Smooth muscle cell (in vitro differentiated cells): Measurements from ENCODE around the gene PAIP1. TPM values are rescaled to one million over a fixed set of nuclear protein-coding genes. Genes with fewer than 3 reads are reported as not detected.
A peak's percentile ranks its signal among the peaks of the same experiment; 100 is the strongest.

Experiments used
- DNase-seq: peaks from one replicate; lab custom pipeline; 2025; ENCODE audit not compliant: unreplicated experiment; lab: John Stamatoyannopoulos, UW
- H2AFZ ChIP-seq: fragments of 200-600 bp; sonication (generic); 2 replicates; pipeline ENCODE4 v1.6.0; 2016; ENCODE audit warnings: antibody characterized with exemption, low read depth, mild to moderate bottlenecking
- H3F3A ChIP-seq: fragments of 200-600 bp; sonication (generic); 2 replicates; pipeline ENCODE4 v1.6.0; 2017; ENCODE audit warnings: antibody characterized with exemption, low read depth
- H3K27ac ChIP-seq: fragments of 200-600 bp; sonication (generic); 2 replicates; pipeline ENCODE4 v1.5.1; 2016; ENCODE audit warnings: low read depth, mild to moderate bottlenecking
- H3K27me3 ChIP-seq: fragments of 200-600 bp; sonication (generic); 2 replicates; pipeline ENCODE4 v1.6.1; 2016; ENCODE audit warnings: low read depth, mild to moderate bottlenecking
- H3K36me3 ChIP-seq: fragments of 200-600 bp; sonication (generic); 2 replicates; pipeline ENCODE4 v1.5.1; 2016; ENCODE audit warnings: low read depth
- H3K4me1 ChIP-seq: fragments of 200-600 bp; sonication (generic); 2 replicates; pipeline ENCODE4 v1.5.1; 2016; ENCODE audit warnings: low read depth
- H3K4me2 ChIP-seq: fragments of 200-600 bp; sonication (generic); 2 replicates; pipeline ENCODE4 v1.6.0; 2016; ENCODE audit warnings: mild to moderate bottlenecking
- H3K4me3 ChIP-seq: fragments of 200-600 bp; sonication (generic); 2 replicates; pipeline ENCODE4 v1.5.1; 2016; ENCODE audit warnings: mild to moderate bottlenecking
- H3K79me2 ChIP-seq: fragments of 200-600 bp; sonication (generic); 2 replicates; pipeline ENCODE4 v1.6.0; 2016; ENCODE audit warnings: low read depth, mild to moderate bottlenecking
- H3K9ac ChIP-seq: fragments of 200-600 bp; sonication (generic); 2 replicates; pipeline ENCODE4 v1.6.0; 2016; ENCODE audit warnings: low read depth
- H3K9me3 ChIP-seq: fragments of 200-600 bp; sonication (generic); replicated peaks from 2 replicates; pipeline ENCODE4 v1.5.1; 2016; ENCODE audit warnings: low read depth
- H4K20me1 ChIP-seq: fragments of 200-600 bp; sonication (generic); 2 replicates; pipeline ENCODE4 v1.6.0; 2016; ENCODE audit warnings: low read depth
- WGBS: methylation state at CpG from one replicate; pipeline ENCODE4 v1.1.7; 2016; ENCODE audit warnings: low lambda C conversion rate; 5-methylcytosine and 5-hydroxymethylcytosine counted together
- polyA plus RNA-seq: library from polyadenylated mRNA; unstranded; fragments of >200 nt; fragmentation: Nextera tagmentation; extraction: Ambion mirVana; gene quantifications from 2 replicates; pipeline ENCODE4 v1.2.1, GENCODE V29; 2016
- total RNA-seq: library from RNA; depleted of rRNA; stranded (reverse); fragments of >200 nt; gene quantifications from 2 replicates; pipeline ENCODE4 v1.2.3, GENCODE V29; 2014
- TF ChIP-seq, protein P1 (sequence below): fragments of 200-600 bp; sonication (generic); IDR thresholded peaks from 2 replicates; pipeline ENCODE4 v1.5.1; 2017; ENCODE audit warnings: borderline replicate concordance, mild to moderate bottlenecking, antibody characterized with exemption; ENCODE audit not compliant: insufficient read depth, poor library complexity, severe bottlenecking

Gene PAIP1
- total and polyA plus RNA-seq, 2 experiments from 2014 or later = 135 to 137 TPM

DNA sequence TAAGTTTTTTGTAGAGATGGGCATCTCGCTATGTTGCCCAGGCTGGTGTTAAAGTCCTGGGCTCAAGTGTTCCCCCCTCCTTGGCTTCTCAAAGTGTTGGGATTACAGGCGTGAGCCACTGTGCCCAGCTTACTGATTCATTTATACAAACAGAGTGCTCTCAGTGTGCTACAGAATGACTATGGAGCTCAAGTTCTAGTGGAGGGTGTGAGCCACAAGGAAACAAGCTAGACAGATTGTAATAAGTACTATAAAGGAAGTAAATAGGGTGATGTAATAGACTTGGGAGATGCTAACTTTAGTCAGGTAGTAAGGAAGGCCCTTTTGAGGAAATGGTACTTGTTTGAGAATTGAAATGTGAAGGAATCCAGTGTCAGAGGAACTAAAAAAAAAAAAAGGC, 71.5 kb downstream of the PAIP1 start:
- Histone ChIP-seq H2AFZ (no peak overlapping the region), H3K79me2 (peaks cover 19% of the 10 kb centered on the region), H3K27me3 (no peaks in the 10 kb centered on the region), H3K4me3 (no peak overlapping the region), H3F3A (peaks cover 11% of the 10 kb centered on the region), H3K9me3 (no peaks in the 10 kb centered on the region), H3K27ac (peak overlapping the region; percentile 94), H3K4me1 (peaks cover 15% of the 10 kb centered on the region), H4K20me1 (no peaks in the 10 kb centered on the region), H3K9ac (no peak overlapping the region), H3K4me2 (no peak overlapping the region), H3K36me3 (no peaks in the 10 kb centered on the region)
- DNase-seq = no peak
- 93% methylated on average over 2 of the region's 2 CpGs for WGBS
- TF ChIP-seq, protein P1, sequence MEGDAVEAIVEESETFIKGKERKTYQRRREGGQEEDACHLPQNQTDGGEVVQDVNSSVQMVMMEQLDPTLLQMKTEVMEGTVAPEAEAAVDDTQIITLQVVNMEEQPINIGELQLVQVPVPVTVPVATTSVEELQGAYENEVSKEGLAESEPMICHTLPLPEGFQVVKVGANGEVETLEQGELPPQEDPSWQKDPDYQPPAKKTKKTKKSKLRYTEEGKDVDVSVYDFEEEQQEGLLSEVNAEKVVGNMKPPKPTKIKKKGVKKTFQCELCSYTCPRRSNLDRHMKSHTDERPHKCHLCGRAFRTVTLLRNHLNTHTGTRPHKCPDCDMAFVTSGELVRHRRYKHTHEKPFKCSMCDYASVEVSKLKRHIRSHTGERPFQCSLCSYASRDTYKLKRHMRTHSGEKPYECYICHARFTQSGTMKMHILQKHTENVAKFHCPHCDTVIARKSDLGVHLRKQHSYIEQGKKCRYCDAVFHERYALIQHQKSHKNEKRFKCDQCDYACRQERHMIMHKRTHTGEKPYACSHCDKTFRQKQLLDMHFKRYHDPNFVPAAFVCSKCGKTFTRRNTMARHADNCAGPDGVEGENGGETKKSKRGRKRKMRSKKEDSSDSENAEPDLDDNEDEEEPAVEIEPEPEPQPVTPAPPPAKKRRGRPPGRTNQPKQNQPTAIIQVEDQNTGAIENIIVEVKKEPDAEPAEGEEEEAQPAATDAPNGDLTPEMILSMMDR = no peak

DNA sequence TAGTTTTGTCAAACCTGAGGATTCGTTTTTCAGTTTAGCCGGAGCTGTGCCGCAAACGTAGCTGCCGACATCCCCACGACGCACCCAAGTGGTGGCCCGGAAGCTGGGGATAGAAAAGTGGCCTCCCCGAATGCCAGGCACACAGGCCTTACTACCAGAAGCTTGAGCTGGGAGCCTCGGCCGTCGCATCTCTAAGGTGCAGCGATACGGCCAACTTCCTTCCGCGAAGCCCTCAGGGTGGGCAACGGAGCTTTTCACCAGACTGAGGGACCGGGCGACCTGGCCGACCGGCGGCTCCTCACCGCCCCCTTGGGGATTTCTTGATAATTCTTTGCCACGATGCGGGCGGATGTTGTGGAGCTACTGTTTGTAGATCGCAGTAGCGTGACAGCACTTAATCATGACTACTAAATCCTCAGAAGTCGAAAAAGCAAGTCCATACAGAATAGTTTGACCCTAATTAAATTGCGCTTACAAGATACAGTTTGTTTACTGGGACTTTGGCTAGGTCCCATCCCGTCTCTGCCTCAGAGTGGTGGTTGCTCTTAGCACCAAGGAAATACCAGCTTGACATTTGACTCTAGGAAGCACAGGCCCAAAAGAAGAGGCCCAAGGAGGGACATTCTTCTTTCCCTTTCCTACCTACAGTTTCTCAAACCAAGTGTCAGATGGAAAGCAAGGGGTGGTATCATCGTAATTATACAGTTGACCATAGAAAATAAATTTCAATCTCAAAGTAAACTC, 72.6 kb downstream of the PAIP1 start:
- Histone ChIP-seq H3K9me3 (no peaks in the 10 kb centered on the region), H3K27ac (peak overlapping the region; percentile 94), H2AFZ (peak overlapping the region; percentile 85), H3K27me3 (no peaks in the 10 kb centered on the region), H3K4me2 (peak overlapping the region; percentile 93), H3K4me3 (peak overlapping the region; percentile 74), H3K9ac (peak overlapping the region; percentile 95), H3K4me1 (peaks cover 15% of the 10 kb centered on the region), H3F3A (peaks cover 11% of the 10 kb centered on the region), H3K36me3 (no peaks in the 10 kb centered on the region), H4K20me1 (no peaks in the 10 kb centered on the region), H3K79me2 (peaks cover 30% of the 10 kb centered on the region)
- WGBS = 4% methylated on average over 32 of the region's 32 CpGs
- DNase-seq = peak; percentile 80
- TF ChIP-seq, protein P1 = peak; percentile 49

DNA sequence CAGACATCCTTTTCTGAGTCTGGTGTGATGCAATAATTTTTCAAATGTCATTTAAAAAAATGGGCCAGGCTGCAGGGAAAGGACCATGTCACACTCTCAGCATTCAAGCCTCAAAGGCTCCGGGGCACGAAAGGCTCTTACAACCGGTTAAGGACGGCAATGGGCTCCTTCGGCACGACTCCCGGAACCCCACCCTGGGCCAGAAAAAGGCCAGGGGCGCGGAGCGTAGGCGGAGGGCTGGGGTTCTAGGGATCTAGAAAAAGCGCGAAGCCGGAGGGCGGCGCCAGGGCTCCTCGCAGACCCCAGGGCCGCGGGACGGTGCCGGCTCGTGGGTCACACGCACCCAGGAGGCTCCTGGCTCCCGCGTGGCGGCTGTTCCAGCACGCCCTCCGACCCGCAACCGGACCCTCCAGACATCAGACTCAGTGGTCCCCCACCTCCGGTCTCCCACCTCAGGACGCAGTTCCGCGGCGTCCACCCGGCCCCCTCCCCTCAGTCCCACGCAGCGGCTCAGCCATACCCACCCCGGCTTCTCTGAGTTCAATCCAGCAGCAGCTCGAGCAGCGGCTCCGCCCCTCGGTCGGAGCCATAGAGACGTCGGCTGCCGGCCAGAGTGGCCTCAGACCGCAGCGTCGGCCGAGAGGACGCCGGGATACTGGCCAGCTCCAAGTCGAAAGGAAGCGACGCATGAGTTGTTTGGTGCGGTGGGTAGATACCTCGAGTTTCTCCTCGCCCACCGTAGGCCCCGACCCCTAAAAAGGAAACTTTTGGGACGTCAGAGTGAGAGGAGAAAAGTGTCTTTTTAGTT, 73.4 kb downstream of the PAIP1 start, which contains the start of gene TMEM267:
TMEM267 (minus strand) TSS at position 568 of the 808 bp plus-strand sequence. CDS start 29,896 bp downstream, outside the sequence.
- H3F3A ChIP-seq = peaks cover 11% of the 10 kb centered on the region
- H3K27ac ChIP-seq = peak within 1 kb of the TSS; percentile 94
- TF ChIP-seq, protein P1 = no peak
- H3K27me3 ChIP-seq = no peaks in the 10 kb centered on the region
- no peaks in the 10 kb centered on the region for H4K20me1 ChIP-seq
- H3K9ac ChIP-seq = peak within 1 kb of the TSS; percentile 95
- peak within 1 kb of the TSS; percentile 74 for H3K4me3 ChIP-seq
- peaks cover 37% of the 10 kb centered on the region for H3K79me2 ChIP-seq
- peak; percentile 80 for DNase-seq
- H3K9me3 ChIP-seq = no peaks in the 10 kb centered on the region
- H3K4me2 ChIP-seq = peak within 1 kb of the TSS; percentile 93
- under 1% methylated on average over 52 of the region's 62 CpGs for WGBS
- peak within 1 kb of the TSS; percentile 85 for H2AFZ ChIP-seq
- peaks cover 15% of the 10 kb centered on the region for H3K4me1 ChIP-seq
- H3K36me3 ChIP-seq = no peaks in the 10 kb centered on the region
